GM18511 (cell line): Measurements from ENCODE around the gene WNT9A.
"Not testable (repeated sequence)": the region's sequence is repeated elsewhere in the genome, so short reads cannot be mapped to it uniquely, and the experiment has no call there.

Experiments used
- ATAC-seq: cut with Tn5 transposase; IDR thresholded peaks from one replicate; pipeline ENCODE4 v1.9.1; 2021; ENCODE audit warnings: mild to moderate bottlenecking, moderate library complexity; ENCODE audit not compliant: unreplicated experiment

WNT9A gene

DNA sequence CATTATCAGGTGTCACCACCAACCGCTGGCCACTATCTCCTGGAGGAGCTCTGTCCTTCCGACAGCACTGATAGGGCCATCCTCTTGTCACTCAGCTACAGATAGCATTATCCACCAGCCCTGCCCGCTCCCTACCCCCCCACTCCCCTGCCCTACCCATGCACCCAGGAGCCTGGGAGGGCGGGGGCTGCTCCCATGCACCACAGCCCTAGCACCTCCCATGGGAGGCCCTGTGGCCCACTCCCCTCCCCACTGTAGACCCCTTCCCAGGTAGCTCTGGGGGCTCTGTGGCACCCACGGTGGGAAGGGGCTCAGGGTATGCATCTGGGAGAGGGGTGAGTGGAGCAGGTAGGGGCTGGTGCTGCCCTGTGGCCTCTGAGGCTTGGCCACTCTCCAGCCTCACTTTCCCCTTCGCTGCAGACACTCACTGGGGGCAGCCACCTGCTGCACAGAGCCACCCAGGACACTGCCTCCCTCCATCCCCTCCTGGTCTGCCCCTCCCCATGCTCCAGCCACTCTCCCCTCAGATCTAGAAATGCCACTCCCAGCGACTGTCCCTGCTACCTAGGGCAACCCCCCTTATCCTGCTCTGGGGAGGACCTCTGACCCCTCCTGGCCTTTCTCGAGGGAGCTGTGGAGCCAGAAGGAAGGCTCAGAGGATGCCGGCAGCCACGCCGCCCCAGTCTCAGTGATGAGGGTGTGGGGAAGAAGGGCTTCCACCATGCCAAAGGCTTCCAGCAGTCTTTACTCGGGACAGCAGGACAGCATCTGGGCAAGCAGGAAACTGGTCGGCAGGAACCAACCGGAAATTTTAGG, 58.5 kb downstream of the WNT9A start:
- no peak for ATAC-seq

DNA sequence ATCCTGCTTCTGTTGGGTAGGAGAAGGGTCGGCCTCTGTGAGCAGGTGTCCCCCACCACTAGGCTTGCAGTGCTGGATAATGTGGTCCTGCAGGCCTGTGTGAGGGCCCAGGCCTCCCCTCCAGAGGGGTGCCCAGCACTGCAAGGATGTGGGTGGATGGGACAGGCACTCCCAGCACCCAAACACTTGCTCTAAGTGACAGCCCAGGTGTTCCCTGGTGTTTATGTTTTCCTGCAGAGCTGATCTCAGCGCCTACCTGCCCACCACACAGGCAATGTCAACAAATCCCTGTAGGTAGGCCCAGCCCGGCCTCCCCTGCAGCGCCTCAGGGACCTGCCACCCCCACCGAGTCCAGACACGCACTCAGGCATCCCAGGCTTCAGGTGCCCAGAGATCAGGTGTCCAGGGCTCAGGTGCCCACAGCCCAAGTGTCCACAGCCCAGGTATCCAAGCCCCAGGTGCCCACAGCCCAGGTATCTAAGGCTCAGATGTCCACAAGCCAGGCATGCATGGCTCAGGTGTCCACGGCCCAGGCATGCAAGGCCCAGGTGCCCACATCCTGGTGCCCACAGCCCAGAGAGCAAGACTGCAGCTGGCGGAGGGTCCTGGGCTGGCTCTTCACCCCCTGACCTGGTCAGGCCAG, 59.2 kb downstream of the WNT9A start:
- no peak for ATAC-seq

DNA sequence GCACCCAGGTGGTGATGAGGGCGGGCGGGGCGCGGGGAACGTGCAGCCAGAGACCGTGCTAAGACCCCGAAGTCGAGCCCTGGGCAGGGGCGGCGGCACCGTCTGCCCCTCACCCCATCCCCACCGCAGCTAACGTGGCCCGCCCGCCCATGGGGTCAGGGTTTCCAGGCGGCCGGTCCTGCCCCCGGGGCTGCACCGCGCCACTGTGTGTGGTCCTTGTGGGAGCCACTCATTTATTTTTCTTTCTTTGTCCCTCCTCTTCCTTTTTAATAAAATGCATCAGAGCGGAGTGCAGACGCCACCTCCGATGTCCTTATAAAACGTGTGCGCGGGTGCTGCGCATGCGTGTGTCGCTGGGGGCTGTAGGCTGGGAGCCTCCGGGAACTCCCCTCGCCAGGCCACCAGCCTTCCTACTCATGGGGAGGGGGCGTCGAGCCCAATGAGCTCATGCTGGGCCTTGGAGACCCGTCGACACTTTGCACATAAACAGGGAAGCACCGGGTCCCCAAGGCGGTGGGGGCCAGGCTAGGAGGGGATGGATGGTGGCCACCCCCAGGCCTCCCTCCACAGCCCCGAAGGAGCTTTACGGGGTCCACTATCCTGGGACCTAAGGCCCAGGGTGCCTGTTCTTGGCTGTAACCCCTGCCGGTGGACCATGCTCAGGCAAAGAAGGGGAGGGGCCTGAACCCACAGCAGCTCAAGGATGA, 59.9 kb downstream of the WNT9A start:
- ATAC-seq: no peak

DNA sequence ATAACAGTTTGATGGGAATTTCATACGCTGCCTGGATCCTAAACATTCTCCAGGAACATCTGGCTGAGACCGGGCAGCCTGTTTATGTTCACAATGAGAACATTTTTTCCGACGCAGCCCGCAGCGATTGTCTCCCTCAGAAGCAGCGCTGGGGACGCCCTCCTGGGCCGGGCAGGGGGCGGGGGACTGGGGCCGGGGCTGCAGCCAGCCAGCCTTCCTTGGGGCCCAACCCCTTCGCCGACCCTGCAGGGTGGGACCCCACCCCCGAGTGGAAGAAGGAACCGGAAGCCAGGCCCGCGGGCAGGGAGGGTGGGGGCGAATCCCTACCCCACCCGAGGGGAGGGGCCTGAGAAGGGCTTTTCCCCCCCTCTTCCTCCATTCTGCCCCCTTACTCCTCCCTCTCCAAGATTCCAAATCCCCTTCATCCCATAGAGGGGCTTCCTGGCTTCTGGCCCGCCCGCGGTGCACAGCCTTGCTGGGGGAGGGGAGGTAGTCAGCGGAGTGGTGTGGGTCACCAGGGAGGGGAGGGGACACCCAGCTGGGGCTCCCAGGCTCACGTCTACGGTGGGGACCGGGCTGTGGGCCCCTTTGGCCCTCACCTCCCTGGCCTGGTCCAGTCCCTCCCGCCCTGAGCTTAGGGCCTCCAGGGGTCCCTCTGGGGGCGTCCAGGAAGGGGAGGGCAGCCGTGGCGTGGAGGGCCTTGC, 60.6 kb downstream of the WNT9A start:
- no peak for ATAC-seq

DNA sequence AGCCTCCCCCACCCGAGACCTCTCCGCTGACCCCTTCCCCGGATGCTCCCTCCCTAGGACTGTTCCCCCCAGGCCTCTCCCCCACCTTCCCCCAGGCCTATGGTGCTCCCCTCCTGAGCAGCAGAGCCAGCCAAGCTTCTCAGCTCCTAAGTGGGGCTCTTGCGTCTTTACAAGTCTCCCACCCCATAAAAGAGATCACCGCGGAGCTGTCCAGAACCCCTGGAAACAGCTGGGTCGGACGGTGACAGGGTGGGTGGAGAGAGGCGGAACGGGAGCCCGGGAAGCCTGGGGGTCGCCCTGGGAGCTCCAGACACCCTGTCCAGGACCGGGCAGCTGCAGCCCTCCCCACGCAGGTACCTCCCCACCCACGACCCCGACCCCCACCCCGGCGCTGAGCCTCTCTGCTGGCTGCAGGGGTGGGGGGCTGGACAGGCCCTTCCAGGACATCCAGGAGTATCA, 61.2 kb downstream of the WNT9A start:
- ATAC-seq: no peak

DNA sequence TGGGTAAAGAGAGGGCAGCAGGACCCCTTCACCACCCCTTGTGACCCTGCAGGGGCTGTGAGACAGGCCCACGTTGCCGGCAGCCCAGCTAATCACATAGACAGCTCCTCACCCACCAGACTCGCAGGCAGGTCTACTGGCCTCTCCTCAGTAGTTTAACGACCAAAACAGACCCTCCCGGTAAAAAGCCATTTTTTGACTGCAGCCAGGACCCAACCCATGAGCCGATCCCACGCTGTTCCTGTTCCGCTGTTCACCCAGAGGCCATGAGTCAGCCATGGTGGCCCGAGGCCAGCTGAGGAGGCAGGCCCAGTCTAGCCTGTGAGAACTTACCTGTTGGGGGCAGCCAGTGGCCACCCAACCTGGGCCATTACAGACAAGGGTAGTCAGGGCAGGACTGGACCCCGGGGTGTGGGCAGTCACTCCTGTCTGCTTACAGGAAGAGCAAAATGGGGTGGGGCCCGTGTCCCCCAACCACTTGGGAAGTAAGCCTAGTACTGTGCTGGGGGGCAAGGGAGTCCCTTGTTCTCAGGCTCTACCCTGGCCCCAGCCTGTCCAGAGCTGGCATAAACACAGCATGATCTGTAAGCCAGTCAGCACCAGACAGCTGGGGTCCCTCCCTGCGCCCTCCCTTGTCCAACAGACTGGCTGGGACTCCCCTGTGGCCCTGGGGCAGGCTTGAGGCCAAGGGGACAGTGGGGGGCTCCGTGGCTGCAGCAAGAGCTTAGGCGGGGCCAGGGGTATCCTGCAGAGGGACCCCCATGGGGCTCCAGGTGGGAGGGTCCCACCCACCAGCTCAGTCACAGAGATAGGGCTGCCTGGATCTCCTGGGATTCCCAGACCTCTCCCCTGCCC, 61.9 kb downstream of the WNT9A start:
- no peak for ATAC-seq

DNA sequence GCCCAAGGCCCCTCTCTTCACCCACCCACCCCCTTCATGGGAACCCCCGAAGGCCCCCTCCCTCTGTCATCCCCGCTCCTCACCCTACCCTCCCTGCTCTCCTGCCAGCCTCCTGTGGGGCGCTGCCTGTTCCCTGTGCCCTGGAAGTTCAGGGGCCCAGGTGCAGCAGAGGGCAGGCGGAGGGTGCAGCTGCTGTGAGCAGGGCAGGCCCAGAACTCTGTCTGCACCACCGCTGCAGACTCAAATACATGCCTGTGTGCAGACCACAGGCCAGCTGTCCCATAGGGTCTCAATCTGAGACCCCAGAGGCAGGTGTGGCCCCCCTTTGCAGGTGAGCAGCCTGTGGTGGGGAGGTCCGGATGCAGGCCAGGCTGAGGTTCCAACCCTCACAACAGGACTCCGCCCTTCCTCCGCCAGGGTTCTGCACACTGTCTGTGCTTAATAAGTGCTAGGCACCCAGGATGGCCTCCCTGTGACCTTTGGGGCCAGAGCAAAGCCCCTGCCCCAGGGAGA, 62.5 kb downstream of the WNT9A start:
- no peak for ATAC-seq

DNA sequence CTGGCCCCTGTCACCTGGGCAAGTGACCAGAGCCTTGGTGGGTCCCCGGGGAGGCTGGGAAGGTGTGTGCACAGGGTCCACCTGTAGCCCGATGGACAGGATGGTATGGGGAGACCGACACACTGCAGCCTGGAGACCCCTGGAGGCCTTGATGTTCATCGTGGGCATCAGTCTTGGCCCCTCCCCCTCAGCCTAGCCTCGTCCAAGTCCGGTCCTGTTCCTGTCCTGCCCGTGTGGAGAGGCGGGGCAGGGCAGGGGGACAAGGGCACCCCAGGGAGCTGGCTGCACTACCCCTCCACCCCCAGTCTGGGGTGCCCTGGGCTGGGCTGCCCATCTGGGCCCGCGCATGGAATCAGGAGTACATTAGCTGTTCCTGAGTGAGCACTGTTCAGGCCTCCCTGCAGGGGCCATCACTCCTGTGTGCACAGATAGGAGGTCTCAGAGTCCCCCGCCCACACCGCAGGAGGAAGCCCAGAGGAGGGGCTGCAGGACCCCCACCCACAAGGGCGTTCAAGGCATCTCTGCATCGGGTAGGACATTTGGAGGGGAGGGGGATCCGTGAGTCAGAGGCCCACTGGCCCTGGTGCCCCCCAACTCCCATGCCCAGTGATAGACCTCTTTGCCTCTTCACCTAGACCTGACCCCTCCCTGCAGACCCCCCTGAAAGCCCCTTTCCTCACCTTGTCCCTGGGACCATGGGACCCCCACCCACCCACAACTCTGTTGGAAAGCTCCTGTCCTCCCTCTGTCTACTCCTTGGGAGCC, 63.2 kb downstream of the WNT9A start:
- ATAC-seq: no peak

DNA sequence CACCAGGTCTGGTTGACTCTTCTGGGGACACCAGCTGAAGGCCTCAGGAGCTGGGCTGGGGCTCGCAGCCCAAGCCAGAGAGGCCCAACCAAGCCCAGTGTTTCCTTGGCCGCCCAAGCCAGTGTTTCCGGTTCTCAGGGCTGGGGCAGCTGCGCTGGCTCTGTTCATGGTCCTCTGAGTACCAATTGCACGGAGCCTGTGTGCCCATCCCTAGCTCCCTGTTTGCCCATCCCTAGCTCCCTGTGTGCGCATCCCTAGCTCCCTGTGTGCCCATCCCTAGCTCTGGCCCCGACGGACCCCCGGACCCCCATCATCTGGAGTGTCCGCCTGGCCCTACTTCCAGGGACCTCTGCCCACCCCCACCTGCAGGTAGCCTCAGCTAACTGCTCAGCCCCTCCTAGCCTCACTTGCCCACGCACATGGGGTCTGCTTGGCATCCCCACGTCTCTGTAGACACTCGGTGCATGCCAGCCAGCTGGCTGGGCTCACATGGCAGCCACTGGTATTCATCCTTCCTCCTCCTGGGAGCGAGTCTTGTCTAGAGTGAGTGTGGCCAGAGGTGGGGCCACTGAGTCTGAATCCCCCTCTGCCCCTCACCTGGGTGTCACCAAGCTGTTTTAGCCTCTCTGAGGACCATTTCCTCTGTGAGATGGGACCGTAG, 64.0 kb downstream of the WNT9A start:
- no peak for ATAC-seq

DNA sequence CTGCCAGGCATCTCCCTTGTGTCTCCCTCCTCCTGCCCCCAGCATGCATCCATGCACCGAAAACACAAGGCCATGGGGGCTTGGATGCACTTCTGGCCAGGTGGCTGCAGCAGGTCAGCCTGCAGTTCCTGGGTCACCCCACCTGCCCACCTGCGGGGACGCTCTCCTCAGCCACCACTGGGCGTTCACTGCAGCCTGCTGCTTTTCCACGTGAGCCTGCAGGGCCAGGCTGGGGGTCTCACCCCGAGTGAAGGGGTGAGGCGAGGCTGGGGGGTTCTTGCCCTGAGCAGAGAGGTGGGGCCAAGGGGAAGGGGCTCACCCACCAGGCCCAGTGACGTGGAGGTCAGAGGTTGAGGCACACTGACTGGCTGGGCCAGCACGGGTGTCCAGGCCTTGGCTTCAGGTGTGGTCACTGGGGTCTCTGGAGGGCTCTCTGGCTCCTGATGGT, 64.6 kb downstream of the WNT9A start:
- no peak for ATAC-seq

DNA sequence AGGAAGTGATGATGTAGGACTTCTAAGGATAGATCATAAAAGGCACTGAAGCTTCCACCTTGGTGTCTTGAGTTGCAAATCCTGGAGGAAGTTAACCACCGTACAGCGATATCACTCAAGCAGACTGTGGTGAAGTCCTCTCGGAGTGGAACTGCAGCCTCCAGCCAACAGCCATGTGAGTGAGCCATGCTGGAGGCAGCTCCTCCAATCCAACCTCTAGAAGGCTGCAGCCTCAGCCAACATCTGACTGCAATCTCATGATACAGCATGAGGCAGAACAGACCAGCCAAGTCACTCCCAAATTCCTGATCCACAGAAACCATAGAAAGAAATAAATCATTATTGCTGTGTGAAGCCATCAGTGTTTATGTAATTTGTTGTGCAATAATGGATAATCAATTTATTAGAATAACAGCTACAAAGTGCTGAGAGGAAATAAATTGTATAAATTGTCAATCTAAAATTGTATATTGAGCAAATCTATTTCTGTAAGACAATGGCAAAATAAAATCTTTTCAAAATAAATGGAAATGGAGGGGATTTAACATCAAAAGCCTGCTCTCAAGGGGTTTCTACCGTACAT, 67.3 kb downstream of the WNT9A start:
- ATAC-seq: no peak

DNA sequence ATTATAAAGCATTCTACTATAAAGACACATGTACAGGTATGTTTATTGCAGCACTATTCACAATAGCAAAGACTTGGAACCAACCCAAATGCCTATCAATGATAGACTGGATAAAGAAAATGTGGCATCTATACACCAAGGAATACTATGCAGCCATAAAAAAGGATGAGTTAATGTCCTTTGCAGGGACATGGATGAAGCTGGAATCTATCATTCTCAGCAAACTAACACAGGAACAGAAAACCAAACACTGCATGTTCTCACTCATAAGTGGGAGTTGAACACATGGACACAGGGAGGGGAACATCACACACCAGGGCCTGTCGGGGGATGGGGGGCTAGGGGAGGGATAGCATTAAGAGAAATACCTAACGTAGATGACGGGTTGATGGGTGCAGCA, 69.9 kb downstream of the WNT9A start:
- ATAC-seq: not testable (repeated sequence)

DNA sequence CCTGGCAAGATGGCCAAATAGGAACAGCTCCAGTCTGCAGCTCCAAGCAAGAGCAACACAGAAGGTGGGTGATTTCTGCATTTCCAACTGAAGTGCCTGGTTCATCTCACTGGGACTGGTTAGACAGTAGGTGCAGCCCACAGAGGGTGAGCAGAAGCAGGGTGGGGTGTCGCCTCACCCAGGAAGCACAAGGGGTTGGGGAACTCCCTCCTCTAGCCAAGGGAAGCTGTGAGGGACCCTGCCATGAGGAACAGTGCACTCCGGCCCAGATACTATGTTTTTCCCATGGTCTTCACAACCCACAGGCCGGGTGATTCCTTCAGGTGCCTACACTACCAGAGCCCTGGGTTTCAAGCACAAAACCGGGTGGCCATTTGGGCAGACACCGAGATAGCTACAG, 75.8 kb downstream of the WNT9A start:
- ATAC-seq: not testable (repeated sequence)

DNA sequence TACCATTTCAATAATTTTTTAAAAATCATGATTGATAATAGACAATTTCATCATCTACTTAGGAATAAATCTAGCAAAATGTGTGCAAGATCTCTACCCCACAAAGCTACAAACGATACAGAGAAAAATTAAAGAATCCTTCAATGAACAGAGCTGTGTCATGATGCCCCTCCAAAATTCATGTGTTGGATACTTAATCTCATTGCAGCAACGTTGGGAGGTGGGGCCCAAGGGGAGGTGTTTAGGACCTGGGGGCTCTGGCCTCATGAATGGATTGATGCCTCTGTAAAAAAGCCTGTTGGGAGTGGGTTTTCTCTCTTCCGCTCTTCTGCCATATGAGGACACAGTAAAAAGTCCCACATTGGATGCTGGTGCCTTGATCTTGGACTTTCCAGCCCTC, 77.4 kb downstream of the WNT9A start:
- ATAC-seq: no peak

DNA sequence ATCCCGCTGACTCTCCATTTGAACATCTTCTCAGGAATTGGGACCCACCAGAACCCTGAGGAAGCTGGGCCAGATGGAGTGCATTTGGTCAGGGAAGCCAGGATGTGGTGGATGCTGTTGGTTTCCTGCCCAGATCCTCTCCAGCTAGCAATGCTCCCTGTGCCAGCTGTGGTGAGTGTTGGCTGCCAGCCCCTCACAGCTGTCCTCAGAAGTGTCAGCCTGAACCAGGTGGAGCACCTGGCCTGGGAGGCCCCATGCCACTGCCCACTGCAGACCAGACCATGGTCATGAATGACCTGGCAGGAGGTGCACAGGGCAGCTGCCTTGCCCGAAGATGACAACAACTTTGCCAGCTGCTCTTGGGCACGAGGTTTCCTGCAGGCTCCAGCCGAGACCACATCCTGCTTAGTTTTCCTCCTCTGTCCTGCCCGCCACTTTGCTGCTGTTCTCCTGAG, 77.9 kb downstream of the WNT9A start:
- ATAC-seq: no peak

DNA sequence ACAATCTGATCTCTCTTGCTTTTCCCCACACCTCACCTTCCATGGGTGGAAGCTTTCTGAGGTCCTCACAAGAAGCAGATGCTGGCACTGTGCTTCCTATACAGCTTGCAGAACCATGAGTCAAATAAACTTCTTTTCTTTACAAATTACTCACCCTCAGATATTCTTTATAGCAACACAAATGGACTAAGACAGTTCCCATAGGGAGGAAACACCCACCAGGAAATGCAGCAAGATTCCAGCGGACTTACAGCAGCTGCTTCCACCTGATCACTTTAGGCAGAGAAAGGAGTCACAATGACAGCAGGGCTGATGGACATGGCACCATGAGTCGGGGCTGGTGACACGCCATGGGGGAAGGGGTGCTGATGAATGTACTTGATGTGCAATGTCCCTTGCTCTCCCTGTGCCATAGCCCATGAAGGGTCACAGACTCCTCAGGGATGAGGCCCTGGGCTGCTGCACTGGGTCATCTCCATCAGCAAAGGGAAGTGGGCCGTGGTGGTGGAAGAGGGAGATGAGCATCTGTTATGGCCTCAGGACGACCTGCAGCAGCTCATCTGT, 78.4 kb downstream of the WNT9A start:
- no peak for ATAC-seq
